ENCODE measurements around the gene S100A12.

Gene S100A12

DNA sequence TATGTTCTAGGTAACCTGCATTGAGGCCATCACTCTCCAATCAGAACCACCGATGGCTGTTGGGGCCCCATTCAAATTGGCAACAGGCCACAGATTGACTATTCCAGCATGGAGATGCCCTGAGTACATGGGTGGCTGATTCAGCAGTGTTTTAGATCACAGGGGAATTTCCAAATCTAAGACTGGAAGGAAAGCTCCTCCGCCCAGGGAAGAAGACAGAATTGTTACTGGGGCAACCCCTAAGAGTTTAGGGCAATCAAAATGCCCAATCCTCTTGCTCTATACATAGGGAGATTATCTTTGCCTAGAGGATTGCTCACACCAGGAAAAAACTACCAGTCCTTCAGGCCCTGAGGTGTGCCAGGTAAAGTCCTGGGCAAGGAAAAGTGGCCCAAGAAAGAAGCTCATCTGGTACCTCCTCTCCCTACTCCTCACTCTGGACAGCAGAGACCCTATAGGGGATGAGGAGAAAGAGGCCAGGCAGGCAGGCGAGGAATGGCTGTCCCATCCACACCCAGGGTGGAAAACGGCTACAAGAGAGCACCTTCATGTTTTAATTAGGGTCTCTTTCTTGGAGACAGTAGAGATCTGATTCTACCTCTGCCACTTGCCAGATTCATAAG lies 9.6 kb upstream of the S100A12 start:
- no peak overlapping the region for H3K4me3 ChIP-seq (replicated peaks; ENCODE audit: insufficient read depth, low read length)
- DNase-seq (ENCODE audit: low read depth in 1 of 2, low spot score in 1 of 2), result no peak
- TF ChIP-seq SPI1 (IDR thresholded peaks at IDR 0.05; ENCODE audit: borderline replicate concordance, low read depth) (no peak), GABPA (IDR thresholded peaks at IDR 0.05; ENCODE audit: low read depth) (no peak), POLR2AphosphoS5 (IDR thresholded peaks at IDR 0.05; ENCODE audit: low read depth) (no peak)
- TF ChIP-seq, protein P1, sequence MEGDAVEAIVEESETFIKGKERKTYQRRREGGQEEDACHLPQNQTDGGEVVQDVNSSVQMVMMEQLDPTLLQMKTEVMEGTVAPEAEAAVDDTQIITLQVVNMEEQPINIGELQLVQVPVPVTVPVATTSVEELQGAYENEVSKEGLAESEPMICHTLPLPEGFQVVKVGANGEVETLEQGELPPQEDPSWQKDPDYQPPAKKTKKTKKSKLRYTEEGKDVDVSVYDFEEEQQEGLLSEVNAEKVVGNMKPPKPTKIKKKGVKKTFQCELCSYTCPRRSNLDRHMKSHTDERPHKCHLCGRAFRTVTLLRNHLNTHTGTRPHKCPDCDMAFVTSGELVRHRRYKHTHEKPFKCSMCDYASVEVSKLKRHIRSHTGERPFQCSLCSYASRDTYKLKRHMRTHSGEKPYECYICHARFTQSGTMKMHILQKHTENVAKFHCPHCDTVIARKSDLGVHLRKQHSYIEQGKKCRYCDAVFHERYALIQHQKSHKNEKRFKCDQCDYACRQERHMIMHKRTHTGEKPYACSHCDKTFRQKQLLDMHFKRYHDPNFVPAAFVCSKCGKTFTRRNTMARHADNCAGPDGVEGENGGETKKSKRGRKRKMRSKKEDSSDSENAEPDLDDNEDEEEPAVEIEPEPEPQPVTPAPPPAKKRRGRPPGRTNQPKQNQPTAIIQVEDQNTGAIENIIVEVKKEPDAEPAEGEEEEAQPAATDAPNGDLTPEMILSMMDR (IDR thresholded peaks at IDR 0.05; ENCODE audit: insufficient read depth, low read length), result no peak
- TF ChIP-seq, protein P2, sequence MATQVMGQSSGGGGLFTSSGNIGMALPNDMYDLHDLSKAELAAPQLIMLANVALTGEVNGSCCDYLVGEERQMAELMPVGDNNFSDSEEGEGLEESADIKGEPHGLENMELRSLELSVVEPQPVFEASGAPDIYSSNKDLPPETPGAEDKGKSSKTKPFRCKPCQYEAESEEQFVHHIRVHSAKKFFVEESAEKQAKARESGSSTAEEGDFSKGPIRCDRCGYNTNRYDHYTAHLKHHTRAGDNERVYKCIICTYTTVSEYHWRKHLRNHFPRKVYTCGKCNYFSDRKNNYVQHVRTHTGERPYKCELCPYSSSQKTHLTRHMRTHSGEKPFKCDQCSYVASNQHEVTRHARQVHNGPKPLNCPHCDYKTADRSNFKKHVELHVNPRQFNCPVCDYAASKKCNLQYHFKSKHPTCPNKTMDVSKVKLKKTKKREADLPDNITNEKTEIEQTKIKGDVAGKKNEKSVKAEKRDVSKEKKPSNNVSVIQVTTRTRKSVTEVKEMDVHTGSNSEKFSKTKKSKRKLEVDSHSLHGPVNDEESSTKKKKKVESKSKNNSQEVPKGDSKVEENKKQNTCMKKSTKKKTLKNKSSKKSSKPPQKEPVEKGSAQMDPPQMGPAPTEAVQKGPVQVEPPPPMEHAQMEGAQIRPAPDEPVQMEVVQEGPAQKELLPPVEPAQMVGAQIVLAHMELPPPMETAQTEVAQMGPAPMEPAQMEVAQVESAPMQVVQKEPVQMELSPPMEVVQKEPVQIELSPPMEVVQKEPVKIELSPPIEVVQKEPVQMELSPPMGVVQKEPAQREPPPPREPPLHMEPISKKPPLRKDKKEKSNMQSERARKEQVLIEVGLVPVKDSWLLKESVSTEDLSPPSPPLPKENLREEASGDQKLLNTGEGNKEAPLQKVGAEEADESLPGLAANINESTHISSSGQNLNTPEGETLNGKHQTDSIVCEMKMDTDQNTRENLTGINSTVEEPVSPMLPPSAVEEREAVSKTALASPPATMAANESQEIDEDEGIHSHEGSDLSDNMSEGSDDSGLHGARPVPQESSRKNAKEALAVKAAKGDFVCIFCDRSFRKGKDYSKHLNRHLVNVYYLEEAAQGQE (IDR thresholded peaks at IDR 0.05; ENCODE audit: insufficient replicate concordance, low read depth), result no peak
- no peaks in the 10 kb centered on the region for H3K27me3 ChIP-seq (ENCODE audit: insufficient read depth, poor library complexity, severe bottlenecking)
- H3K27ac ChIP-seq (replicated peaks), result no peak overlapping the region; the same call in 1 of the 2 replicates

DNA sequence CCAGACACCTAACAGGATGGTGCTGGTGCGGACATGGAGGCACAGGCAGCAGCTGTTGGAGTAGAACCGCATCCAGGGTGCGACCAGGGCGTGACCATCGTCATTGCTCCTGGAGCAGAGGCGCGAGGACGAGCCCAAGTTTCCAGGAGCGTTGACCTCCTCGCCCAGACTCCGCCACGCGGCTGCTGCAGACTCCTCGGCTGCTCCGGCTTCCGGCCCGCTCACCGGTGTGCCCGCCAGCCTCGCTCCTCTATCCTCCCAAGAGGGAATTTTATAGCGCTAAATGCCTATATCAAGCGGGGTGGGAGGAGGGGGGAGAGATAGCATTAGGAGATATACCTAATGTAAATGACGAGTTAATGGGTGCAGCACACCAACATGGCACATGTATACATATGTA lies 5.3 kb upstream of the S100A12 start:
- TF ChIP-seq, protein P2 (IDR thresholded peaks at IDR 0.05; ENCODE audit: insufficient replicate concordance, low read depth), result no peak
- TF ChIP-seq, protein P1 (IDR thresholded peaks at IDR 0.05; ENCODE audit: insufficient read depth, low read length), result no peak
- TF ChIP-seq GABPA (IDR thresholded peaks at IDR 0.05; ENCODE audit: low read depth), result no peak
- no peak for TF ChIP-seq POLR2AphosphoS5 (IDR thresholded peaks at IDR 0.05; ENCODE audit: low read depth)
- TF ChIP-seq SPI1 (IDR thresholded peaks at IDR 0.05; ENCODE audit: borderline replicate concordance, low read depth), result no peak
- no peak overlapping the region for H3K4me3 ChIP-seq (replicated peaks; ENCODE audit: insufficient read depth, low read length)
- peaks cover 10% of the 10 kb centered on the region for H3K27me3 ChIP-seq (ENCODE audit: insufficient read depth, poor library complexity, severe bottlenecking)
- no peak overlapping the region for H3K27ac ChIP-seq (replicated peaks)
- no peak for DNase-seq (ENCODE audit: low read depth in 1 of 2, low spot score in 1 of 2)

DNA sequence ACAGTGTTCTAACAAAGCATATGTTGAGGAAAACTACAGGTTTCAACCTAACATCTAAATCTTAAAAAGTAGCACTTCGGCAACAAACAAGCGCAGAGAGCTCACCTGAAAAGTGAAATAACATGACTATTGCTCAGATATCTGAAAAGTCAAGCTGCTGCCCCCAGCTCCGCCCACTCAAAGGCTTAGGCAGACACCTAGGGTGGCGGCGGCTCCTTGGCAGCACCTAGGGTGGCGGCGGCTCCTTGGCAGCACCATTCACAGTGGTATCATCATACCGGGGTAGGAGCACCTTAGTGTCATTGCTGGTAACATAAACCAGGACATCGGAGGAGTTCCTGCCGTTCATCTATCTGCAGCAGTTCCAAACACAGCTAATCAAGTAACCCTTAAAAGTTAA lies 4.2 kb upstream of the S100A12 start:
- Histone ChIP-seq H3K27ac (replicated peaks) (no peak overlapping the region), H3K27me3 (ENCODE audit: insufficient read depth, poor library complexity, severe bottlenecking) (peaks cover 10% of the 10 kb centered on the region), H3K4me3 (replicated peaks; ENCODE audit: insufficient read depth, low read length) (no peak overlapping the region)
- no peak for DNase-seq (ENCODE audit: low read depth in 1 of 2, low spot score in 1 of 2)
- TF ChIP-seq GABPA (IDR thresholded peaks at IDR 0.05; ENCODE audit: low read depth) (no peak), SPI1 (IDR thresholded peaks at IDR 0.05; ENCODE audit: borderline replicate concordance, low read depth) (no peak), POLR2AphosphoS5 (IDR thresholded peaks at IDR 0.05; ENCODE audit: low read depth) (no peak)
- TF ChIP-seq, protein P1 (IDR thresholded peaks at IDR 0.05; ENCODE audit: insufficient read depth, low read length), result no peak
- TF ChIP-seq, protein P2 (IDR thresholded peaks at IDR 0.05; ENCODE audit: insufficient replicate concordance, low read depth), result no peak

Data from HL-60 (cell line).